KG1 (cell line): ENCODE data around the gene SPIC.
"Not testable (repeated sequence)": the region's sequence is repeated elsewhere in the genome, so short reads cannot be mapped to it uniquely, and the experiment has no call there.

Source experiments
- DNase-seq: peaks from one replicate; lab custom pipeline; 2025; lab: John Stamatoyannopoulos, UW

The SPIC gene

GRCh38 chr12:101474711-101475386 is at the start of gene SPIC:
TSS of gene SPIC (plus strand) at chr12:101475336. CDS start at chr12:101476905, 1,569 bp downstream.
- DNase-seq = no peak

- peak; percentile 5 for DNase-seq
Measured at GRCh38 chr12:101430456-101430855, 44.7 kb upstream of the SPIC start.

GRCh38 chr12:101436136-101436535 is 39.0 kb upstream of the SPIC start:
- DNase-seq = no peak

- no peak for DNase-seq
Measured at GRCh38 chr12:101439236-101439635, 35.9 kb upstream of the SPIC start.

GRCh38 chr12:101441461-101442224 is 33.5 kb upstream of the SPIC start:
- no peak for DNase-seq

GRCh38 chr12:101455685-101456084 is 19.5 kb upstream of the SPIC start:
- no peak for DNase-seq

- no peak for DNase-seq
Measured at GRCh38 chr12:101459642-101460346, 15.3 kb upstream of the SPIC start.

GRCh38 chr12:101468948-101469347 is 6.2 kb upstream of the SPIC start:
- DNase-seq = no peak

GRCh38 chr12:101470939-101471338 is 4.2 kb upstream of the SPIC start:
- no peak for DNase-seq

- DNase-seq = not testable (repeated sequence)
Measured at GRCh38 chr12:101471878-101472277, 3.3 kb upstream of the SPIC start.

- no peak for DNase-seq
Measured at GRCh38 chr12:101474248-101474647, 888 bp upstream of the SPIC start.

- no peak for DNase-seq
Measured at GRCh38 chr12:101475751-101476305, 692 bp downstream of the SPIC start.

GRCh38 chr12:101480849-101481248 is 5.7 kb downstream of the SPIC start:
- DNase-seq = no peak

GRCh38 chr12:101485021-101485420 is 9.9 kb downstream of the SPIC start:
- DNase-seq = no peak

- DNase-seq = no peak
Measured at GRCh38 chr12:101488469-101488868, 13.3 kb downstream of the SPIC start.

- no peak for DNase-seq
Measured at GRCh38 chr12:101490286-101490920, 15.3 kb downstream of the SPIC start.

GRCh38 chr12:101491329-101491728 is 16.2 kb downstream of the SPIC start:
- no peak for DNase-seq

- no peak for DNase-seq
Measured at GRCh38 chr12:101493556-101493955, 18.4 kb downstream of the SPIC start.

GRCh38 chr12:101498252-101498651 is 23.1 kb downstream of the SPIC start:
- DNase-seq = no peak

GRCh38 chr12:101501410-101501995 is 26.4 kb downstream of the SPIC start:
- no peak for DNase-seq

GRCh38 chr12:101521136-101521535 is 46.0 kb downstream of the SPIC start:
- no peak for DNase-seq

GRCh38 chr12:101527682-101528081 is 52.5 kb downstream of the SPIC start:
- DNase-seq = no peak
